SIG-M5 treated with dmso at 0.1 percent for 504 hours (cell line): ENCODE measurements around the gene EHD1.

Experiments used
- DNase-seq: peaks from one replicate; lab custom pipeline; 2025; ENCODE audit not compliant: unreplicated experiment; lab: John Stamatoyannopoulos, UW

Gene EHD1

DNA sequence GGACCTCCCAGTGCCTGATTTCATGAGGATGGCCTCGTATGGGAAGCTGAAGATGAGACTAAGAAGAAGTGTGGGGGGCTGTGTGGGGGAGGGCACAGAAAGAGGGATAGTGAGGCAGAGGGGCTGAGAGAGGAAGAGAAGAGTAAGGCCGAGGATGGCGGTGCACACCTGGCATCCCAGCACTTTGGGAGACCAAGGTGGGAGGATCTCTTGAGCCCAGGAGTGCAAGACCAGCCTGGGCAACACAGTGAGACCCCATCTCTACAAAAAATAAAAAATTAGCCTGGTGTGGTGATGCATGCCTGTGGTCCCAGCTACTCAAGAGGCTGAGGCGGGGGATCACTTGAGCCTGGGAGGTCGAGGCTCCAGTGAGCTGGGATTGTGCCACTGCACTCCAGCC is 13.5 kb upstream of the EHD1 start:
- no peak for DNase-seq

- DNase-seq, result no peak
These were observed 12.9 kb upstream of the EHD1 start for GRCh38 chr11:64891215-64891848.

DNA sequence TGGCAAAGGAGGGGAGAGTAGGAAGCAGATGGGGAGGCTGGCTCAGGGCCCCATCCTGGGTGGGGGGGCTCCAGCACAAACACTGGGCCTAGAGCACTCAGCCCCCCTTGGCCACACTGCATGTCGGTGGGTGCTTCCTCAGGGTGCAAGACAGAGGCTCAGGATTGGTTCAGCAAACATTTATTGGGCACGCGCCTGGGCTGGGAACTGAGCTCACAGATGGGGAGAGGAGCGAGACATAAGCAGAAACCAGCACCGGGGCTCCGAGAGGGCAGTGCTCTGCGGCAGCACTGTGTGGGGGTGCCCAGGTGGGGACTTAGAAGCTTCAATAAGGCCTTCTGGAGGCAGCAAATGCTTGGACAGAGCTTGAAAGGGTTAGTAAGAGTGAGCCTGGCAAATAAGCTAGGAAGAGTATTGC is 12.1 kb upstream of the EHD1 start:
- no peak for DNase-seq

DNA sequence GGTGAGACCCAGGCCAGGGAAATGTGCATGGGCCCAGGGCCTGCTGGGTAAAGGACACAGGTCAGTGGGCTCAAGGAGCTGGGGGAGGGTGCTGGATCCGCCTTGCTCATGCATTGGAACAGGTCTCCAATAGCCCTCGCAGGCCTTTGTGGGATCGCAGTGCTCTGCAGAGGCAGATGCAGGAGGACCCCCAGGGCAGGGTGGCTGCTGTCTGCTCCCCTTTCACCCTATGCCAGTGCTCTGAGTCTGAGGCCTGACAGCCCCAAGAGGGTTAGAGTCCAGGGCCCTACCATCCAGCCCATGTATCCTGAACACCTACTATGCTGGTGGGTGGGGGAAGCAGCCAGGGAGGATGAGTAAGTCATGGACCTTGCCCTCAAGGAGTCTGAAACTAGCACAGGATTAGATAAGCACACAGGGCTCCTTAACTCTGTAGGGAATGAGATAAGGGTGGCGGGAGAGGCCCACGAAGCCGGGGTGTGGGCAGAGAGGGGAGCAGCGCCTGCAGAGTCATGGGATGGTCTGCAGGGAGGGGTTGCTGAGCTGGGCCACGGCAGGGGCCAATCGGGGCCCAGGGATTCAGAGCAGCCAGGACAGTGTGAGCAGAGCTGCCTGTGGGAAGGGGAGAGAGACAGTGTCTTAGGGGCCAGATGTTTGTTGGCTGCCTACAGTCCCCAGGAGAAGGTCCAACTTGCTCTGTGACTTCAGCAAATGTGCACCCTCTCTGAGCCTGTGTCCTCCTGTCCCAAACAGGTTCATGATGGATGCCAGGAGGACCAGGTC is 10.5 kb upstream of the EHD1 start:
- no peak for DNase-seq

DNA sequence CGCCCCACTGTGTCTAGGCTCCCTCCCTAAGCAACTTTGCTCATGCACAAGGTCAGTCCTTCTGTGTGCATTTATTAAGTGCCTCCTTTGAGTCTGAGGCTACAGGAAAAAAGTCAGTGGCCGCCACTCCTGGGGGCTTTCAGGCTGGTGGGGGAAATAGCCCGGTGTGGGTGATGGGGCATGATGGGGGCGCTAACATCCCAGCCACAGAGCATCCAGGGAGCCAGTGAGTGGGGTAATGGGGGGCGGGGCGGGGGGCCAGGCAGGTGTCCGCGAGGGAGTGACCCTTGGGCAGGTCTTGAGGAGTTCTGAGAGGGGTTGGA is 9.9 kb upstream of the EHD1 start:
- DNase-seq, result no peak

DNA sequence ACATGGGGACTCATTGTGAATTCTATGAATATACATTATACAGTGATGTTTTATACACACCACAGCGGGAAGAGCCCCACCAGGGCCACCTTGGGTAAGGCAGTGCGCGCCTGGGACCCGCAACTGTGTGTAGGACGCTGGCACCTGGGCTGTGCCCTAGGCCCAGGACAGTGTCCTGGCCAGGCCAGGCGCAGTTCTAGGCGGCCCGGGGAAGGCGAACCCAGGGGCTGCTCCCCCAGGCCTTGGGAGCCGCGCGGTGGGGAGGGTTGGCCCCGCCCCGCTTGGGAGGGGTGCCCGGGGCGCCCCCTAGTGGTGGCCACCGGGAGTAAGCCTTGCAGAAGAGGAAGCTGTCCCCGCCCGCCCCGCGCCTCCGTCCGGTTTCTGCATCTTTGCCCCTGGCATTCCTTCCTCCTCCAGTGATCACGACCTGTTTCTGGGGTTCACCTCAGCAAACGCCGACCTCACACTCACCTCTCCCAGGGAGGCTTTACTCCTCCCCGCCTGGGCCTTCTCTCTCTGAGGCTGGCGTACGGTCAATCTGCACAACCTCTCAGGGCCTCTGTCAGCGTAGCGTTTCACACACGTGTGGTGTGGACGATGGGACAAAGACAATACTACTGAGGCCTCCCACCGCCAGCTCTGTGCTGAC is 9.5 kb upstream of the EHD1 start:
- DNase-seq, result peak; percentile 64

- DNase-seq, result no peak
These were observed 8.9 kb upstream of the EHD1 start for GRCh38 chr11:64887234-64887756.

- DNase-seq, result peak; percentile 99
These were observed 7.2 kb upstream of the EHD1 start for GRCh38 chr11:64885367-64886286.

DNA sequence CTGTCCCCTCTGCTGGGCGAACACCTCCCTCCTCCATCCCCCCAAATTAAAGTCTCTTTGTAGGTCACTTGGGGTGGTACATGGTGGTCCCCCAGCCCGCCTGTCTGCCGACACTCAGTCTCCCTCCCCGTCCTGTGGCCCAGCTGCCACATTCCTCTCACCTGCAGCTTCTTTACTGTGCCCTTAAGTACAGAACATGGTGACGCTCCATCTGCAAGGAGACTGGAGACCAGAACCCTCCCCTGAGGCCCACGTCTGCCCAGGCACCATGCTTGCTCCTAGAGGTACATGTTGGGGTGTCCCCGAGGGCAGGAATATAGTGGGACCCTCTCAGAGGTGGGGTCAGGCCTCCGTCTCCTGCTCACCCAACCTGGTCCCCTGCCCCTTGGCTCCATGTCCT is 5.6 kb upstream of the EHD1 start:
- DNase-seq, result no peak

GRCh38 chr11:64883575-64883974 is 5.2 kb upstream of the EHD1 start:
- DNase-seq, result no peak

DNA sequence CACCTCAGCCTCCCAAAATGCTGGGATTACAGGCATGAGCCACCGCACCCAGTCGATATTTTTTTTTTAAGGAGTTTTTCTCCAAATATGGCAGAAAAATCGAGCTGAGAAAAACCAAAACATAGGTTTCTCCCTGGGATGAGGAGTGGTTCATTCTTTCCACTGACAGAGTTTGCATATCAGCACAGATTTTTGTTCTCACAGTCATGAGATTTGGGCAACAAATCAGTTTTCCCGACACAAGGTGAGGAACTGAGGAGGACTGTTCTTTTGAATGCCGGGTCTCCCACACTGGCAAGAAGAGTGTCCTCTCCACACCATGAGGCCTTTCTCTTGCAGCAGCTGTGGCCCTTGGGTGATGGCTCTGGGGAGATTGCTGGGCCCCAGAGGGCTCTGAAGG is 3.8 kb upstream of the EHD1 start:
- no peak for DNase-seq

- no peak for DNase-seq
These were observed 3.1 kb upstream of the EHD1 start for GRCh38 chr11:64881476-64881875.

- no peak for DNase-seq
These were observed 2.0 kb upstream of the EHD1 start for GRCh38 chr11:64880240-64881001.

DNA sequence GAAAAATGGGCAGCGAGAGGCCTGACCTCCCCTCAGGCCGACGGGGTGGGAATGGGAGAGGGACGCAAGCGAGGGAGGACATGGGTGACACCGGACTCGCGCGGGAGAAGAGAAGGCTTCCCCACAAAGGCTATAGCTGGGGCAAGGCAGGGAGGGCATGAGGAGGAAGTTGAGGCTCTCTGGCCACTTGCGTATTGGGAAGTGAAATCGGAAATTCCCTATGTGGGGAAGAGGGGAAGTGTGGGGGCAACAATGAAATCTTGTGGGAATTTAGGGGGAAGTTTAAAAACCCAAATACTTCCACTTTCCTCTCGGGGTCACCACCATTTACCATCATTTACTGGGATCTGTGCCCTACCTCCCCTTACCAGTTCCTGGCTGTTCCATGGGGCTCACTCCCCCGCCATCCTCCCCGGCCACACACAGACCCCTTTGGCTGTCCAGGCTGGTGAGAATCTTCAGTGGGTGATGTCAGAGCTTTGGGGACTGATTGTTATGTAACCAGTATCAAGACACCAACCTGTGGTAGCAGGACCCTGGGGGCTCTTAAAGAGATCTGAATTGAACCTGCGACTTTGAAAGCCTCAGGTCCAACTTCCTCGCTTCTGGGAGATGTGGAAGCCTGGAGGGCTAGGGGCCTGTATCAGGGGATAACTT is 951 bp upstream of the EHD1 start:
- peak; percentile 51 for DNase-seq

DNA sequence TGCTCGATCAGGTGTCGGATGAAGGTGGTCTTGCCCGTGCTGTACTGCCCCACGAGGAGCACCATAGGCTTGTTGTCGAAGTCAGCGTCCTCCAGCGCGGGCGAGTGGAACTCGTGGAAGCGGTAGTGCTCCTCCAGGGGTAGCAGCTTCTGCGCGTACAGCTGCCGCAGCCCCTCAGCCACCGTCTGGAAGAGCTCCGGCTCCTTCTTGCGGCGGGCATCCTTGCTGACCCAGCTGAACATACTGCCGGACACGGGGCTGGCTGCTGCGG is 263 bp downstream of the EHD1 start:
- DNase-seq, result peak; percentile 45

GRCh38 chr11:64877390-64878222 is 815 bp downstream of the EHD1 start:
- DNase-seq, result no peak

- peak; percentile 51 for DNase-seq
These were observed 1.5 kb downstream of the EHD1 start for GRCh38 chr11:64876835-64877341.

GRCh38 chr11:64876229-64876750 is 2.1 kb downstream of the EHD1 start:
- DNase-seq, result no peak
